GM21390 (cell line): ENCODE data around the gene SLC39A9.

ENCODE experiments used
- ATAC-seq: cut with Tn5 transposase; IDR thresholded peaks from one replicate; pipeline ENCODE4 v1.9.1; 2021; ENCODE audit not compliant: unreplicated experiment

Gene SLC39A9

DNA sequence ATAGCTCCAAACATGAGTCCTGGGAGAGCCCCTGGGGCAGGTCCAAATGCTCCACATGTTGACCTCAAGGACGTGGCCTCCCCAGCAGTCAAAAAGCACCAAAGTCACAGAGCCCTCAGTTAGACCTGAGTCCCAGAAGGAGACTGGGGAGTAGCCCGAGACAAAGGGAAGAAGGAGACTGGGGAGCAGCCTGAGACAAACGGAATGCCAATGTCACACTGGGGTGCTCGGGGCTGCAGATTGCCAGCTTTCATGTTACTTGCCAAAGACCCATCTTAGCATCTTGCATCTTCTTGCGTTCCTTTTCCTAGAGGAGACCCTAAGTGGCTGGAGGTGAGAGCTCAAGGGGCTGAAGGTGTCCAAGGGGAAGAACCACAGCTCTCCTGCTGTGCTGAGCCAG lies 100.9 kb downstream of the SLC39A9 start:
- ATAC-seq = no peak

DNA sequence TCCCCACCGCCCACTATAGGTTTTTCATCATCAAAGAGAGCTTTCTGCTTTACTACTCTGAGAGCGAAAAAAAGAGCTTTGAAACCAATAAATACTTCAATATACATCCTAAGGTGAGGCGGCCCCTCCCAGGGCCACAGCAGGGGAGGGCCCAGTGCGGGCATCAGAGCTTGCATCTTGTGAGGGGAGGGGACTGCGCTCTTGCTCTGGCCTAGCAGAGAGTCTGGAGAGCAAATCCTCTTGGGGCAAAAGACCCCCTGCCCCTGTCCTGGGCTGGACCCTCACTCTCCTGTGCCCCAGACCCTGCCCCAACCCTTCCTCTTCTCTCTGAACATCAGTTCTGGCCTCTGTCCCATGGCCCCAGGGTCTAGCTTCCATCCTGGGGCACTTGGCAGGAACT lies 101.6 kb downstream of the SLC39A9 start:
- no peak for ATAC-seq

DNA sequence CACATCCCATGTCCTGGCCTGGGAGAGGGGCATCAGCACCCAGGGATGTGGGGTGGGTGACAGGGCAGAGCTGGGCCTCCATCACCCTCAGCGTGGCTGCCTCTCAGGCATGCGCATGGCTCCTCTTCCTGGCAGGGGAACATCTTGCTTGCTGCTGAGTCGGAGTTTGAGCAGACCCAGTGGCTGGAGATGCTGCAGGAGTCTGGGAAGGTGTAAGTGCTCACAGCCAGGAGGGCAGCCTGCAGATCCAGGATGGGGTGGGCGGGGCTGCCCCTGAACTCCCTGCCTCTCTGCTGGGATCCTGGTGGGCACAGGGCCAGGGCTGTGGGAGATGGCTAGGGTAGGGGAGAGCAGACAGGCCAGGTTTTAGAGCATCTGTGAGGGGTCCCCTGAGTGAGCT lies 102.2 kb downstream of the SLC39A9 start:
- no peak for ATAC-seq

DNA sequence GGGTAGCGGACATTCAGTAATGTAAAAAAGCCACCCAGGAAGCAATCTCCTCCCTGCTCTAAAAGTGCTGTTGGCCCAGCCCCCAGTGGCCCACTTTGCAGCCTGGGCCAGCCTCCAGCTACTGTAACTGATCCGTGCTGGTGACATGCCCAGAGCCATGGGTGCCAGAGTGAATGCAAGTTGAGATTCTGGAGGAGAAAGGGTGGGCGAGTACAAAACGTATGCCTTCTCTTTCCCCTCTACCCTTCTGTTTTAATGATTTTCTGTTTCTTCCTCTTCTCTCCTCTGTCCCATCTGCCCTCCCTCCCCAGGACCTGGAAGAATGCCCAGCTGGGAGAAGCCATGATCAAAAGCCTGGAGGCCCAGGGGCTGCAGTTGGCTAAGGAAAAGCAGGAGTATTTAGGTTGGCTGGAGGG lies 102.9 kb downstream of the SLC39A9 start:
- ATAC-seq = no peak

DNA sequence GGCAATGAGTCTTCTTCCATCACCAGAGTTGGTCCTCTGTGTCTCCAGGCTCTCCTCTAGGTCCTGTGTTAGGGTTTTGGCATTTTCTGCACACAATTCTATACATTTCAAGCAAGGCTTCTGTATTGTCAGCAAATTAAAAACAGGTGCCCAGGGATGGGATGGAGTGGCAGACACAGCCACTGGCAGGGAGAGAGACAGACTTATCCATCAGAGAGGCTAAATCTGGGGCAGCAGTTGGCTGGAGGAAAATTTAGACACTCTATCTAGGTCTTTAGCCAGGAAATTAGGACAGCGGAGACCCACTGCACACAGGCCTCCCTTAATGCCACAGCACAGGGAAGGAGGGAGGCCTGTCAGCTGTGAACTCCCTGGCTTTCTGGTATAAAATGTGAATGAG lies 106.3 kb downstream of the SLC39A9 start:
- no peak for ATAC-seq

DNA sequence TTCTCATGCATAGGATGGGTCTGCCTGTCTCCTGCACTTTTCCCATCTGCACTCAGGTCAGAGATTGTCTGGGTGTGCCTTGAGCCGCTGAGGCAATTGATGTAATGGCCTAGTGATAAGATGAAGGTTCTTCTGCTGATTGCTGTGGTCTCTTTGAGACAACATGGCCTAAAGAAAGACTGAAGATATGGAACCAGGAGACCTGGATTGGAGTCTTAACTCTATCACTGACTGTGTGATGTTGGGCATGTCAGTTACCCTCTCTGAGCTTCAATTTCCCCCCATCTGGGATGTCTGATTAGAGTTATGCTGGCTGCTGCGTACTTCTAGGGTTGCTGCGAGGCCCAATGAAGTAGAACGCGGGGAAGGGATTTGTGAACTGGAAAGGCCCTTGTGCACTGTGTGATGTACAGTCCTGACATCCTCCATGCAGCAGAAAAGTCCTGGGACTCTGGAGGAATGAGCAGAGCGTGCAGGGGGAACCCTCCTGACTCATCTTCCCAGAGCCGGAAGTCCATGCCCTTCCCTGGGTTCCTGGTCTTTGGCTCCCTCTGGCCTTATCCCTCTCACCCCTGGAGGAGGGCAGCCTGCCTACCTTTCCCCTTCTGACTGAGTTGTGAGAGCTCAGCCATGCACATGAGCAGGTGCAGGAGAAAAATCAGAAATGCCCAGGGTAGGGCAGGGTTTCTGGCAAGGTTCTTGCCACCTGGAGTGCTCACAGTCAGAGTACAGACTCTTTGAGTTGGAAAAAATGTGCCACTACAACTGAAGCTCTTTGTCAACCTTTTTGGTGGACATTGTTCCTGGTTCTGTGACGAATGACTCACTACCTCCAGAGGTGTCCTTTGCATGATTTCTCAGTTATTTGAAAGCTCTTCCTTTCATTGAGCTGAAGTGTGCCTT lies 107.1 kb downstream of the SLC39A9 start:
- ATAC-seq = no peak

DNA sequence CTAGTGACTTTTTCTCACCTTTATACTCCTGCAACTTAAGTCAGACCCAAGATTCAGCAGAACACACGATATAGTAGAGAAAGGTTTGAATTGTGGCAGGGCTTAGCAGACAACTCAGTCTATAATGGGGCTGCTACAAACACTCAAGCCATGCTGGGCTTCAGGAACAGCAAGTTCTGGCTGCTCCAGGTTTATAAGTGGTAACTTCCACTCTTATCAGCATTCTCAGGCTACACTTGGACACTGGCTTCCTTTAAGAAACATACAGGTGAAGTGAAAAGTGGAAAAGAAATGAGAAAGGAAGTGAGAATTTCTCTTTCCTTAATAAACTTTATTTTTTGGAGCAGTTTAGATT lies 107.7 kb downstream of the SLC39A9 start:
- ATAC-seq = no peak
